ENCODE results near the gene GRIK2. TPM values are rescaled to one million over a fixed set of nuclear protein-coding genes. Genes with fewer than 3 reads are reported as not detected.

Gene GRIK2
- total RNA-seq, 1 donor from 2014 or later = 3.7 TPM

GRCh38 chr6:101399616-101400162, 6.2 kb downstream of the GRIK2 start:
- Histone ChIP-seq H3K9ac (ENCODE audit: low read depth in 1 of 3, low read length in 3 of 3) (no peak overlapping the region), H3K4me3 (ENCODE audit: low read length in 3 of 3) (no peak overlapping the region)

DNA sequence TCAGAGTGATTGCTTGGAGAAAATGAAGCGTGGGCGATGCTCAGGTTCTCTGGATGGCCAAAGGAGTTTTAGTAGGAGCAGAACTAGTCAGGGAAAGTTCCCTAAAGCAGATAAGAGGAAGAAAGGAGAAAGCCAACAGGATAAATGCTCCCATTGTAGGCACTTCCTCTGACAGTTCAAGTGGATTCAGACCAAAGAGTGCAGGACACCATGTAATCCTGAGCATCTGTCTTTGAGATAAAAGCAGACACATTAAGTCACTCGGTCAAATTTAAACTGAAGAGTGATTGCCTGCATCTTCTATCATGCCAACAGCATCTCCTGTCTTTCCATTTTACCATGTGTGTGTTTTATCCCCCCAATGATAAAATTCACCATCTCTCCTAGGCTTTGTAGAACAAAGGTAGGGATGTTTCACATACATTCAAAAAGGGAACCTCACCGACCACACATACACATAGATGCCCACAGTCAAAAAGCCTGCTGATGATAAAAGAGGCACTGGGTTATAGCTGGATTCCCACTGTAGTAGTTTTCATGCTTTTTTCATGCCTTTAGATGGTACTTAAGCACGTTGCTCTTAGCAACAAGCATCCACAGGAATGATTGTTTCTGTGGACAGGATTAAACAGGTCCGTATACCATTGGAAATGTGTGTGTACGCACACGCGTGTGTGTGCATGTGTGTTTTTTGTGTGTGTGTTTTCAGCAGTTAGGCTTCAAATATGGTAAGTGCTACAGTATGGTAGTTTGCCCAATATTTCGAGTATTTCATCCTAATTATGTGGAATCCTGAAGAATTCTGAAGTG, 7.0 kb downstream of the GRIK2 start:
- no peaks in the 10 kb centered on the region for H3K36me3 ChIP-seq (ENCODE audit: control insufficient read depth in 3 of 3, insufficient read depth in 3 of 3, low read length in 3 of 3)
- H3K27ac ChIP-seq (ENCODE audit: low read depth, low read length) = no peak overlapping the region
- H3K4me1 ChIP-seq (ENCODE audit: control insufficient read depth in 3 of 3, insufficient read depth in 3 of 3, low read length in 3 of 3) = peaks cover 0 to 4% (median 0%) of the 10 kb centered on the region in 3 donors
- H3K4me3 ChIP-seq (ENCODE audit: low read length in 3 of 3) = no peak overlapping the region
- H3K27me3 ChIP-seq (ENCODE audit: control insufficient read depth in 3 of 3, insufficient read depth in 3 of 3, low read length in 3 of 3) = peaks cover 45 to 49% (median 46%) of the 10 kb centered on the region in 3 donors
- H3K9me3 ChIP-seq (ENCODE audit: control insufficient read depth in 3 of 3, low read length in 3 of 3) = no peaks in the 10 kb centered on the region
- H3K9ac ChIP-seq (ENCODE audit: low read depth in 1 of 3, low read length in 3 of 3) = no peak overlapping the region

More at GRCh38 chr6:101399616-101400162, 6.2 kb downstream of the GRIK2 start:
- Histone ChIP-seq H3K27ac (ENCODE audit: low read depth, low read length) (no peak overlapping the region), H3K27me3 (ENCODE audit: control insufficient read depth in 3 of 3, insufficient read depth in 3 of 3, low read length in 3 of 3) (peaks cover 45 to 51% (median 49%) of the 10 kb centered on the region in 3 donors), H3K4me1 (ENCODE audit: control insufficient read depth in 3 of 3, insufficient read depth in 3 of 3, low read length in 3 of 3) (peaks cover 0 to 4% (median 0%) of the 10 kb centered on the region in 3 donors), H3K36me3 (ENCODE audit: control insufficient read depth in 3 of 3, insufficient read depth in 3 of 3, low read length in 3 of 3) (no peaks in the 10 kb centered on the region), H3K9me3 (ENCODE audit: control insufficient read depth in 3 of 3, low read length in 3 of 3) (no peaks in the 10 kb centered on the region)

DNA sequence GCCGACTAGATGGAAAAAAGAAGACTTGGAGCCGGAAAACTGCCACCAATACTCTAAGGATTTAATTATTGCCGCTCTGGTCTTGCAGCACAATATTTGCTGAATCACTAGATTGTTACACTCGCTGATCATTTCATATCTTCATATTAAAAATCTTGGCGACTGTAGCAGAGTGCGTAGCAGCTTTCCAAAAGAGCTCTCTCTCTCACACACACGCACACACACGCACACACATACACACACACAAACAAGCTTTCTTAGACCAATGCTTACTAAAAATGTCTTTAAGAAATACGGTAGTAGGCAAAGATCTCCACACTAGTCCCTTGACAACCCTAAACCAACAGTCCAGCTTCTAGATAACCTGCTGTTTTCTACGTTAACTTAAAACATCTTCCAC, 7.7 kb downstream of the GRIK2 start:
- H3K9ac ChIP-seq (ENCODE audit: low read depth in 1 of 3, low read length in 3 of 3) = no peak overlapping the region
- peaks cover 0 to 4% (median 0%) of the 10 kb centered on the region in 3 donors for H3K4me1 ChIP-seq (ENCODE audit: control insufficient read depth in 3 of 3, insufficient read depth in 3 of 3, low read length in 3 of 3)
- peaks cover 45 to 49% (median 46%) of the 10 kb centered on the region in 3 donors for H3K27me3 ChIP-seq (ENCODE audit: control insufficient read depth in 3 of 3, insufficient read depth in 3 of 3, low read length in 3 of 3)
- H3K36me3 ChIP-seq (ENCODE audit: control insufficient read depth in 3 of 3, insufficient read depth in 3 of 3, low read length in 3 of 3) = no peaks in the 10 kb centered on the region
- no peaks in the 10 kb centered on the region for H3K9me3 ChIP-seq (ENCODE audit: control insufficient read depth in 3 of 3, low read length in 3 of 3)
- H3K27ac ChIP-seq (ENCODE audit: low read depth, low read length) = no peak overlapping the region
- no peak overlapping the region for H3K4me3 ChIP-seq (ENCODE audit: low read length in 3 of 3)

DNA sequence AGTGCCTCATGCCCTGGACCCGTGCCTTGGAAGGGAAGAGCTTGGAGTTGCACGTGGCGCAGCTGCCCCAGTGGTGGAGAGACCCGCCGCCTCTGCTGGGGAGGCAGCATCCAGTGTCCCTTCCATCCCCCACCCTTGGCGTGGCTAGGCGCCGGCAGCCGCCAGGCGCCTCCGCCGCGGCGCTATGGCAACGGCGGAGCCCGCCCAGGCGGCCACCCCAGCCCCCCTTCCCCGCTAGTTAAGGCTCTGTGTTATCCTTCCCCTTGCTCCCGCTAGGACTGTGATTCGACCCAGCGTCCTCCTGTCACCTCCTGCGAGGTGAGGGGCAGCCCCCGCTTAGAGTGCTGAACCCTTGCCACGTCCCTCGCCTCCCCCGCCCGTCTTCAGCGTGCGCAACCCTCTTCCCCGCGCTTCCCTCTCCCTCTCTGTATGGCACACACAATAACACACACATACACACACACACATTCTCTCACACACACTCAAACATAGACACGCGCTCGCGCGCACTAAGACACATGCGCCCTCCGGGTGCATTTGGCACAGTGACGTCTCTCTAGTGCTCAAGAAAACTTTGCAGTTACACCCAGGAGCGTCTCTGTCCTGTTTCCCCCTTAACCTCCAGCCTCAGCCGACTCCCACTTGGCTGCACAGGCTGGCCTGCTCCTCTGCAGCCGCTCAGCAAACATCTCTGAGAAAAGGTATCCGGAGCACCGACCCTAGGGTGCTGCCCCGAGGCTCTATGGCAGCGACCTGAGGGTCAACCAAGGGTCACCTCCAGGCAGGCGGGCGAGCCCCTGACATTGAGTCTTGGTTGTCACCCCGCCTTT, 8.5 kb downstream of the GRIK2 start:
- Histone ChIP-seq H3K9ac (ENCODE audit: low read depth in 1 of 3, low read length in 3 of 3) (no peak overlapping the region), H3K27me3 (ENCODE audit: control insufficient read depth in 3 of 3, insufficient read depth in 3 of 3, low read length in 3 of 3) (peaks cover 45 to 49% (median 46%) of the 10 kb centered on the region in 3 donors), H3K4me3 (ENCODE audit: low read length in 3 of 3) (peak overlapping the region in 1 of 3 donors; percentile 40), H3K4me1 (ENCODE audit: control insufficient read depth in 3 of 3, insufficient read depth in 3 of 3, low read length in 3 of 3) (peaks cover 0 to 4% (median 0%) of the 10 kb centered on the region in 3 donors), H3K36me3 (ENCODE audit: control insufficient read depth in 3 of 3, insufficient read depth in 3 of 3, low read length in 3 of 3) (no peaks in the 10 kb centered on the region), H3K9me3 (ENCODE audit: control insufficient read depth in 3 of 3, low read length in 3 of 3) (no peaks in the 10 kb centered on the region), H3K27ac (ENCODE audit: low read depth, low read length) (no peak overlapping the region)

DNA sequence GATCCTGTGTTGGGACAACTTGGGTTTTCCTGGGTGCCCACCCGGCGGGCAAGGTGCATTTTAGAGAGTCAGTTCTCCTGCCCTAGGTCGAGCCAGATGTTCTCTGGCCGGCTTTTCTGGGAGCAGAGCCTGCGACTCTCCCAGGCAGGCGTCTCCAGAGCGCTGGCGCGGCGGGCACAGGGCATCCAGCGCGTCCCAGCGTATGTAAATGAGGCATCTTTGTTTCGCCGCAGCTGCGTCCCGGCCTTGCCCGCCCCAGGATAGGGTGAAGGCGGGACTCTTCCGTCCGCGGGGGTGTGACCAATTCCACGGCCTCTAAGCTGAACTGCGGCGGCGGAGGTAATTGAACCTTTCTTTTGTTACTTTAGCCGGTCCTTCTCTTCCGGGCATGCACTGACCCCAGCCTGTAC, 9.1 kb downstream of the GRIK2 start:
- Histone ChIP-seq H3K4me3 (ENCODE audit: low read length in 3 of 3) (peak overlapping the region in 1 of 3 donors; percentile 40), H3K27me3 (ENCODE audit: control insufficient read depth in 3 of 3, insufficient read depth in 3 of 3, low read length in 3 of 3) (peaks cover 45 to 49% (median 46%) of the 10 kb centered on the region in 3 donors)

GRCh38 chr6:101403216-101403945, 9.9 kb downstream of the GRIK2 start:
- peaks cover 0 to 4% (median 0%) of the 10 kb centered on the region in 3 donors for H3K4me1 ChIP-seq (ENCODE audit: control insufficient read depth in 3 of 3, insufficient read depth in 3 of 3, low read length in 3 of 3)
- H3K36me3 ChIP-seq (ENCODE audit: control insufficient read depth in 3 of 3, insufficient read depth in 3 of 3, low read length in 3 of 3) = no peaks in the 10 kb centered on the region
- no peaks in the 10 kb centered on the region for H3K9me3 ChIP-seq (ENCODE audit: control insufficient read depth in 3 of 3, low read length in 3 of 3)
- no peak overlapping the region for H3K27ac ChIP-seq (ENCODE audit: low read depth, low read length)
- H3K27me3 ChIP-seq (ENCODE audit: control insufficient read depth in 3 of 3, insufficient read depth in 3 of 3, low read length in 3 of 3) = peaks cover 45 to 49% (median 46%) of the 10 kb centered on the region in 3 donors
- H3K9ac ChIP-seq (ENCODE audit: low read depth in 1 of 3, low read length in 3 of 3) = no peak overlapping the region
- H3K4me3 ChIP-seq (ENCODE audit: low read length in 3 of 3) = no peak overlapping the region

More for the DNA sequence above, 9.1 kb downstream of the GRIK2 start:
- no peak overlapping the region for H3K9ac ChIP-seq (ENCODE audit: low read depth in 1 of 3, low read length in 3 of 3)
- no peak overlapping the region for H3K27ac ChIP-seq (ENCODE audit: low read depth, low read length)
- no peaks in the 10 kb centered on the region for H3K9me3 ChIP-seq (ENCODE audit: control insufficient read depth in 3 of 3, low read length in 3 of 3)
- no peaks in the 10 kb centered on the region for H3K36me3 ChIP-seq (ENCODE audit: control insufficient read depth in 3 of 3, insufficient read depth in 3 of 3, low read length in 3 of 3)
- H3K4me1 ChIP-seq (ENCODE audit: control insufficient read depth in 3 of 3, insufficient read depth in 3 of 3, low read length in 3 of 3) = peaks cover 0 to 4% (median 0%) of the 10 kb centered on the region in 3 donors

DNA sequence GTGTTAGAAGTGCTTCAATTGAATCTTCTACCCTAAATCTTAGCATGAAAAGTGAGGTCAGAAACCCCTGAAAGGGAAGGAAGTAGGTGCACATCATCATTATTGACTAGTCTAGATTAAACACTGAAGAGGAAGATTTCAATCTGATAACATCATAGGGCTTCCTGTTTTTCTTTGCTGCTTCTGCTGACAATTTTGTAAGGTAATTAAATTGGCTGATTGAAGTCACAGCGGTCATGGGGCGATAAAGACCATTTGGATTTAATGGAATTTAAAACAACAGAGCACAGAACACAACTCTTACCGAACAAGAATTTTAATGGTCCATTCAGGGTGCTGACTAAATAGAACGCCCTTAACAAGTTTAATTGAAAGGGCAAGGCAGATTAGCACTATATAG, 11.3 kb downstream of the GRIK2 start:
- H3K9ac ChIP-seq (ENCODE audit: low read depth in 1 of 3, low read length in 3 of 3) = no peak overlapping the region
- H3K9me3 ChIP-seq (ENCODE audit: control insufficient read depth in 3 of 3, low read length in 3 of 3) = no peaks in the 10 kb centered on the region
- no peak overlapping the region for H3K27ac ChIP-seq (ENCODE audit: low read depth, low read length)
- H3K27me3 ChIP-seq (ENCODE audit: control insufficient read depth in 3 of 3, insufficient read depth in 3 of 3, low read length in 3 of 3) = peaks cover 31 to 35% (median 32%) of the 10 kb centered on the region in 3 donors
- no peak overlapping the region for H3K4me3 ChIP-seq (ENCODE audit: low read length in 3 of 3)
- no peaks in the 10 kb centered on the region for H3K36me3 ChIP-seq (ENCODE audit: control insufficient read depth in 3 of 3, insufficient read depth in 3 of 3, low read length in 3 of 3)
- H3K4me1 ChIP-seq (ENCODE audit: control insufficient read depth in 3 of 3, insufficient read depth in 3 of 3, low read length in 3 of 3) = peaks cover 0 to 4% (median 0%) of the 10 kb centered on the region in 3 donors

DNA sequence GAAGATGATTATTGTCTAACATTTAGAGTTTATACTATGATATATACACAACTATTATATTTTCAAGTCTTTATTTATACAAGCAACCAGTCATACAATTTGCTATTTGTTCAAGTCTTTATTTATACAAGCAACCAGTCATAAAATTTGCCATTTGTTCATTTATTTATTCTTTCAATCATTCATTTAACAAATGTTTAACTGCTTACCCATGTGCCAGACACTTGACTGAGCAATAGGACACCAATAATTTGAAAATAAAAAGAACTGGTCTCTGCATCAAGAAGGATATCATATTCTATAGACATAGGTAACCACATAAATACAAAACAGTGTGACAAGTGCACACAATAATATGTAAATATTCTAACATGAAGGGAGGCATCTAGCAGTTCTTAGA, 20.3 kb downstream of the GRIK2 start:
- Histone ChIP-seq H3K9me3 (ENCODE audit: control insufficient read depth in 3 of 3, low read length in 3 of 3) (no peaks in the 10 kb centered on the region), H3K27me3 (ENCODE audit: control insufficient read depth in 3 of 3, insufficient read depth in 3 of 3, low read length in 3 of 3) (no peaks in the 10 kb centered on the region), H3K4me1 (ENCODE audit: control insufficient read depth in 3 of 3, insufficient read depth in 3 of 3, low read length in 3 of 3) (no peaks in the 10 kb centered on the region), H3K27ac (ENCODE audit: low read depth, low read length) (no peak overlapping the region), H3K9ac (ENCODE audit: low read depth in 1 of 3, low read length in 3 of 3) (no peak overlapping the region), H3K36me3 (ENCODE audit: control insufficient read depth in 3 of 3, insufficient read depth in 3 of 3, low read length in 3 of 3) (no peaks in the 10 kb centered on the region), H3K4me3 (ENCODE audit: low read length in 3 of 3) (no peak overlapping the region)

DNA sequence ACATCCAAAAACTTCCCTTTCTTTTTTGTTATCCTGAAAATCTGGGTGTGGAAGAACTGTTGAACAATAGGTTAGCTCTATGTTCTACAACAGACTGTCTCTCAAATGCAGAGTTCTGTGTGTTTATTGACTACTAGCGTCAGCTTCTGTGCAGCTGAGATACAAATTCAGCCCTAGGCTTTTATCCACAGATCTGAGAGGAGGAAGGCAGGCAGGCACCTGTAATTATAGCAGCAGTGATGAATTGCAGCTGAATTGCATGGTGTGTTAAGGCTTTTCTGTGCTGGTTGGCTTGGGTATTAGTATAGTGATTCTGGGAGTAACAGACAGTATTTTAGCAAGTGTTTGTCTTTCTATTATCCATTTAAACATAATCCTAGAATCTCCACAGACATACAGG, 24.4 kb downstream of the GRIK2 start:
- no peaks in the 10 kb centered on the region for H3K27me3 ChIP-seq (ENCODE audit: control insufficient read depth in 3 of 3, insufficient read depth in 3 of 3, low read length in 3 of 3)
- H3K36me3 ChIP-seq (ENCODE audit: control insufficient read depth in 3 of 3, insufficient read depth in 3 of 3, low read length in 3 of 3) = no peaks in the 10 kb centered on the region
- H3K9ac ChIP-seq (ENCODE audit: low read depth in 1 of 3, low read length in 3 of 3) = no peak overlapping the region
- no peaks in the 10 kb centered on the region for H3K9me3 ChIP-seq (ENCODE audit: control insufficient read depth in 3 of 3, low read length in 3 of 3)
- no peak overlapping the region for H3K4me3 ChIP-seq (ENCODE audit: low read length in 3 of 3)
- H3K4me1 ChIP-seq (ENCODE audit: control insufficient read depth in 3 of 3, insufficient read depth in 3 of 3, low read length in 3 of 3) = no peaks in the 10 kb centered on the region
- no peak overlapping the region for H3K27ac ChIP-seq (ENCODE audit: low read depth, low read length)

Measured in skeletal muscle tissue (tissue), 4 donors.